ENCODE measurements around the gene PRKAG1. TPM values are rescaled to one million over a fixed set of nuclear protein-coding genes. Genes with fewer than 3 reads are reported as not detected.

Gene PRKAG1
- polyA plus RNA-seq, 3 donors: 33.6 to 59.4 (median 54.5) TPM

DNA sequence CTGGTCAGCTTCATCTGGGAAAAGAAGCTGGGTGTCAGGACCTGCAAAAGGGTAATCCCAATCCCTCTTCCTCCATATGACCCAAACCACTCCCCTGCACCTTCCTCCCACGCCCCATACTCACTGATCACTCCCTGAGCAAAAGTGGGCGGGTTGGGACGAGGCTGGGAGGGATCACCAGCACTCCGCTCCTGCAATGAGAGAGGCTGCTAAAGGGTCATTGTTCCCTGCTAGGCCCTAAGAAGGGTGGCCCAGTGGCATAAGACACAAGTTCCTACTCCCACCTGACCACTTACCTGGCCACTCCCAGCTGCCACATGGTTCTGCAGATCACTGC lies 15.7 kb upstream of the PRKAG1 start:
- H3K27ac ChIP-seq (ENCODE audit: low read depth, low read length): no peak overlapping the region
- WGBS, 3 donors: 69 to 88% (median 87%) methylated on average over 4 of the region's 4 CpGs

GRCh38 chr12:49033611-49034285 lies 15.2 kb upstream of the PRKAG1 start:
- 74 to 82% (median 78%) methylated on average over 12 of the region's 12 CpGs for WGBS, 3 donors
- no peak overlapping the region for H3K27ac ChIP-seq (ENCODE audit: low read depth, low read length)

GRCh38 chr12:49032679-49033447 lies 14.3 kb upstream of the PRKAG1 start:
- 77 to 83% (median 80%) methylated on average over 3 of the region's 3 CpGs for WGBS, 3 donors
- no peak overlapping the region for H3K27ac ChIP-seq (ENCODE audit: low read depth, low read length)

- WGBS, 3 donors: 84 to 88% (median 84%) methylated on average over 4 of the region's 4 CpGs
- no peak overlapping the region for H3K27ac ChIP-seq (ENCODE audit: low read depth, low read length)
Measured at GRCh38 chr12:49032276-49032675, 13.7 kb upstream of the PRKAG1 start.

DNA sequence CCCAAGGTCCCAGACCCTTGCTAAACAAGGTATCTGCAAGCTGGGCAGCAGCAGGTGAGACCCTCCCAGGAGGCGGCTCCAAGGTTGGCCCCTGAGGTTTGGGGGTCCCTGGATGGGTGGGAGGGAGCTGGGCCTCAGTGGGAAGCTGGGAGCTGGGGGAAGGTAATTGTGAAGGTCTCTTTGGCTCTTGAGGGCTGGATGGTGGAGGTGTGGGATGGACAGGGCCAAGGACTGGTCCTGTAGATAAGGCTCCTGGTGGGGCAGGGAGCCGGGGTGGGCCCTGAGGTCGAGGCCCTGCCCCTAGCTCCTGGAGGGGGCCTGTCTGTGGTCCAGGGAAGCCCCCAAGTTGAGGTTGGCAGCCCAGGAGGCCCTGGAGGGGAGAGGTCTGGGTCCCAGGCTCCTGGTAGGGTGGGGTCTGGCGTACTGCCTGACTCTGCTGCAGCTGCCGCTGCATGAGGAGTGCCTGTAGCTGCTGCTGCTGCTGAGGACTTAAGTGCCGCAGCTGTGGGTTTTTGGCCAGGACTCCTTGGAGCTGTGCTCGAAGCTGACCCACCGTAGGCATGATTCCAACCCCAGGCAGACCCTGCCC lies 13.1 kb upstream of the PRKAG1 start:
- 84 to 91% (median 85%) methylated on average over 8 of the region's 8 CpGs for WGBS, 3 donors
- no peak overlapping the region for H3K27ac ChIP-seq (ENCODE audit: low read depth, low read length)

GRCh38 chr12:49030714-49031572 lies 12.4 kb upstream of the PRKAG1 start:
- 92 to 95% (median 95%) methylated on average over 19 of the region's 19 CpGs for WGBS, 3 donors
- H3K27ac ChIP-seq (ENCODE audit: low read depth, low read length): no peak overlapping the region

DNA sequence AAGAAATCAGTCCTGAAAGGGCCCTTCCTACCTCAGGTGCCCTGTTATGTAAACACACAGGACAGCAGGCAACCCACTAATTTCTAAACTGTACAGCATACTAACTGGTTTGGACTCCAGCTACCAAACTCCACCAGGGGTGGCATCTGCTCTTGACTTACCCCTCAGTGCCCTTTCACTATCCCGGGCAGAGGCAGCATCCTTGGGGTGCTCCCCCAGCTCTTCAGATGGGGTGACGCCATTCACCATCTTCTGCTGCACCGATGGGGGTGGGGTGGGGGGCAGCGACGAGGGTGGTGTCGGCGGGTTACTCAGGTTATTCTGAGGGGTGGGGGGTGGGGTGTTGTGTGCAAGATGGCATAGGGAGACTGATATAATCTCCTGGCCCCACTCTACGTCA lies 11.5 kb upstream of the PRKAG1 start:
- no peak overlapping the region for H3K27ac ChIP-seq (ENCODE audit: low read depth, low read length)
- WGBS, 3 donors: 86 to 91% (median 90%) methylated on average over 8 of the region's 8 CpGs

- H3K27ac ChIP-seq (ENCODE audit: low read depth, low read length): no peak overlapping the region
- 85 to 89% (median 87%) methylated on average over 10 of the region's 10 CpGs for WGBS, 3 donors
Measured at GRCh38 chr12:49028666-49029275, 10.2 kb upstream of the PRKAG1 start.

GRCh38 chr12:49027846-49028555 lies 9.4 kb upstream of the PRKAG1 start:
- H3K27ac ChIP-seq (ENCODE audit: low read depth, low read length): no peak overlapping the region
- WGBS, 3 donors: 78 to 93% (median 79%) methylated on average over 9 of the region's 9 CpGs

- 94 to 97% (median 96%) methylated on average over 24 to 26 of the region's 26 CpGs for WGBS, 3 donors
Measured at GRCh38 chr12:49026678-49027480, 8.3 kb upstream of the PRKAG1 start.

DNA sequence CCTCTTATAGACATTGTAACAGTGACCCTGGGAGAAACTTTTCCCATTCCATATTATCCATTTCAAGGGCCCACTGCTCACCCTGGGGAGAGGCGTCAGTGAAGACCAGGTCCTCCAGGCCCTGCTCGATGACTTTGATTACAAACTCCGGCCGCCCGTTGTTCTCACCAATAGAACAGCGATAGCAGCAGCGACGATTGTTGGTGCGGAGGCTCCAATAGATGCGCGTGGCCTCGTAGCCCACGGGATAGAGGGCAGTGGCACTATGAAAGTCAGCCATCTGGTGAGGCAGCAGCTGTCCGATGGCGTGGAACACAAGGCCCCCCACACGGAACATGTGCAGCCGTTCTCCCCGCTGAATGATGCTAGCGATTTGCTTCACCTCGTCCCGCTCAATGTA lies 7.5 kb upstream of the PRKAG1 start:
- H3K27ac ChIP-seq (ENCODE audit: low read depth, low read length): no peak overlapping the region
- 93 to 98% (median 96%) methylated on average over 21 of the region's 21 CpGs for WGBS, 3 donors

More at GRCh38 chr12:49026678-49027480, 8.3 kb upstream of the PRKAG1 start:
- no peak overlapping the region for H3K27ac ChIP-seq (ENCODE audit: low read depth, low read length)

DNA sequence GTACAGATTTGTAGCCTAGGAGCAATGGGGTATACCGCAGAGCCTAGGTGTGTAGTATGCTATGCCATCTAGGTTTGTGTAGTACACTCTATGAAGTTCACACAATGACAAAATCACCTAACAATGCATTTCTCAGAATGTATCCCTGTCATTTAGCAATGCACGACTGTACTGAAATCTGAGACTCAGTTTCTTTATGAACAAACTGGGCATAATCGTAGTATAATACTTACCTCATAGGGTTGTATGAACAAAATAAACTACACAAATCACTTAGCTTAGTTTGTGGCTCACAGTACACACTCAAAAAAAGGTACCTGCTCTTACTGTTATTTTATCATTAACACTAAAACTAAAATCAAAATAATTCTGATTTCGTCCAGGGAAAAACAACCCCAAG lies 6.9 kb upstream of the PRKAG1 start:
- H3K27ac ChIP-seq (ENCODE audit: low read depth, low read length): no peak overlapping the region
- 87 to 92% (median 90%) methylated on average over 4 of the region's 4 CpGs for WGBS, 3 donors

DNA sequence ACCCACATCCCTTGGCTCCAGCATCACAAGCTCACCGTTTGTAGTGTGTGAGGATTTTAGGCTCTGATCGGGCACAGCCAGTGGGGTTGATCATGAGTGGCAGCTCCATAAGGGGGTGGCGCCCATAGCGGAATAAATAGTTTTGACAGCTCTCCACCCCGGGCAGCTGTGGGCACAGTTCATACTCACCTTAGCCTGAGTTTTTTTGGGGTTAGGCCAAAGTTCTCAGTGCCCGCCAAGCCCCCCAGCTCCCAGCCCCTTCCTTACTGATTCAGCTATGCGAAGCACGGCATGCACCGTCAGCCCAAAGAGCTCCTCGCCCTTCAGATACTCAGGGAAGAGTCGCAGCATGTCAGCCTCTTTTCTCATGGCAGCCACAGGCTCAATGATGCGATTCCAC lies 6.0 kb upstream of the PRKAG1 start:
- no peak overlapping the region for H3K27ac ChIP-seq (ENCODE audit: low read depth, low read length)
- 86 to 91% (median 90%) methylated on average over 12 of the region's 12 CpGs for WGBS, 3 donors

- 93 to 95% (median 94%) methylated on average over 2 of the region's 2 CpGs for WGBS, 3 donors
- H3K27ac ChIP-seq (ENCODE audit: low read depth, low read length): no peak overlapping the region
Measured at GRCh38 chr12:49023812-49024211, 5.2 kb upstream of the PRKAG1 start.

DNA sequence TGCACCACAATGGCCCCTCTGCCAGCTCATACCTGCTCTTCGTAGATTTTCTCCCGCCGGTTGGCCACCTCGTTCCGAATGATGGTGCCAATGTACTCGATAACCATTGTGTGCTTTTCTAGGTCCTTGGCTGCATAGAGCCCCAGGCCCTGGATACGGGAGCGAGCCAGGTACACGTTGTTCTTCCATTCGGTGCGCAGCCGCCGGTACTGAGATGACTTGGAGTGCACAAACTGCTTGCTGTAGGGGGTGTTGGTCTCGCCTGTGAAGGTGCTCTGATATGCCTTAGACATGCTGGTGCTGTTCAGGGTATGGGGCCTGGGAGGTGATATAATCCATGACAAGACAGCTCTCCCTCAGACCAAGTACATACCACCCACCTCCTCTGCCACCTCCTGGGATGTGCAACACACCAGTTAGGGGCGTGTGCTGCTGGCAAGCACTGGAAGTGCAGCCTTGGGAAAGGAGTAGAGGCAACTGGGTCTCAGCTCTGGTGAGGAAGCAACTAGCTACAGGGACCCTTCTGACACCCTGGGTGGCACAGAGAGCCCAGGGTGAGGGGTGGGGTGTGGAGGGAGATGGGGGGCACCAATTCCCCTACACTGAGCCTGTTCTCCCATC lies 4.1 kb upstream of the PRKAG1 start:
- no peak overlapping the region for H3K27ac ChIP-seq (ENCODE audit: low read depth, low read length)

DNA sequence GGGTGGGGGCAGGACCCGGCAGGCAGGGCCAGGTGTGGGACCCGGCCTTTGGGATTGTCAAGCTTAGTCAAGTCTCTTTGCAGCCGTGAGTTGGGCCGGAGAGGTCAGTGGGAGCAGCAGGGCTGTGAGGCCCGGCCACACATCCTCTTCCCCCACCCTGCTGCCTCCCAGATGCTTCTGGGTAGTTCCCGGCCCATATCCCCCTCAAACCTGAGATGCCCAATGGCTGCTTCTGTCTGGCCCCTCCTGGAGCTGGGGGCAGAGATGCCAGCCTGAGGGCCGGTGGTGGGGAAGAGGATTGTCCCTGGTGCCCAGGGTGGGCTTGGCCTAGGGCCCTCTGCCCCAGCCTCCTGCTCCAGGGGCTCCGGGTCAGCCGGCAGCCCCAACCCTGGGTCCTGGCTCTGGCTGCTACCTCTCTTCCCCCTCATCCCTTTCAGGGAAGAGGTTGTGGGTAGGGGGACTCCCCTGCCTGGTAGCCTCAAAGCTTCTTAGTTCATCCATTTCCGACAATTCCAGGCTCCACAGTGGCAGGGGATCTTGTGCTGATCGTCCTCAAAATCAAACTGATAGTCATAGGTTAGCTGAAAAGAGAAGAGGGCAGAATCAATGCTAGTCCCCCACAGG lies 2.8 kb upstream of the PRKAG1 start:
- WGBS, 3 donors: 82 to 86% (median 82%) methylated on average over 11 of the region's 11 CpGs
- H3K27ac ChIP-seq (ENCODE audit: low read depth, low read length): no peak overlapping the region

More for the DNA sequence above, 4.1 kb upstream of the PRKAG1 start:
- WGBS, 3 donors: 86 to 94% (median 91%) methylated on average over 15 of the region's 15 CpGs
